ENCODE results near the gene FNDC3B.

Gene FNDC3B

GRCh38 chr3:172066880-172067796 lies 27.8 kb downstream of the FNDC3B start:
- in situ Hi-C loops (cut with MboI; ENCODE audit: low pct_unique_long_range_greater_than_20kb, low sequenced_read_pairs, unreplicated experiment): no loop called here
- DNase-seq (ENCODE audit: low spot score): no peak
- no peak for TF ChIP-seq CTCF (IDR thresholded peaks at IDR 0.05; ENCODE audit: extremely low read depth, insufficient read depth, missing control alignments)

GRCh38 chr3:172067837-172068440 lies 28.6 kb downstream of the FNDC3B start:
- no peak for TF ChIP-seq CTCF (IDR thresholded peaks at IDR 0.05; ENCODE audit: extremely low read depth, insufficient read depth, missing control alignments)
- no peak for DNase-seq (ENCODE audit: low spot score)
- in situ Hi-C loops (cut with MboI; ENCODE audit: low pct_unique_long_range_greater_than_20kb, low sequenced_read_pairs, unreplicated experiment): no loop called here

DNA sequence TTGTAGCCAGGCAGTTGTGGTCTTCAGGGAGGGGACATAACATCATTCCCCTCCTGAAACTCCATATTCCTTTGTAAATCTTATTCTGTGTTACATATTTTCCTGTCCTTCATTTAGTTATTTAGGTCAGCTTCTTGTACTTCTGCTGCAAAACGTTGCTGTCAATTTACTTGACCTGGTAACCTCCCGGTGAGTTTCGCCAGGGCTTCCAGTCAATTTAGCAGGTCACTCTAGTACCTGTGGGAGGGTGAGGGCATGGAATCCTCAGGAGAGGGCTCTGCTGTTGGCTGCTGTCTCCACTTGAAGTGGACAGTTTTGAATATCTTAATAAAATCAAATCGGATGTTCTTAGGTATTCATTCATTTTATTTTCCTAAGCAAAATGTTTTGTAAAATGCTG lies 29.6 kb downstream of the FNDC3B start:
- DNase-seq (ENCODE audit: low spot score): no peak
- in situ Hi-C loops (cut with MboI; ENCODE audit: low pct_unique_long_range_greater_than_20kb, low sequenced_read_pairs, unreplicated experiment): no loop called here
- TF ChIP-seq CTCF (IDR thresholded peaks at IDR 0.05; ENCODE audit: extremely low read depth, insufficient read depth, missing control alignments): no peak

- no peak for TF ChIP-seq CTCF (IDR thresholded peaks at IDR 0.05; ENCODE audit: extremely low read depth, insufficient read depth, missing control alignments)
- in situ Hi-C loops (cut with MboI; ENCODE audit: low pct_unique_long_range_greater_than_20kb, low sequenced_read_pairs, unreplicated experiment): no loop called here
Measured at GRCh38 chr3:172069478-172069877, 30.1 kb downstream of the FNDC3B start.

DNA sequence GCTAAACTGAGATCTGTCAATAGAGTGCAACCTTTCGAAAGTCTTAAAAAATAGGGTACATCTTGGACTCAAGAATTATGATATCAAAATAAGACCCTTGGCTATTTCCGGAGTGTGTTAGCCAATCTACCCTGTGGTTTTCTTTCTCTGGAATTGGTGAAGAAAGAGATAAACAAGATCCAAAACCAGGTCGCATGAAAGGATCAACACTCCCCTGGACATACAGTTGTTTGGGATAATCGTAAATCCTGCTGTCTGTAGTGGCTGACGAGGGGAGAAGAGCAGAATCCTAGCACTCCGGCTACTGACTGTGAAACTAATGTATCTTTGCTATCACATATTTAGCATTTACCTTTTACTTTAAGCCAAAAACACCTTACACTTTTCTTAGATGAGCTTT lies 30.9 kb downstream of the FNDC3B start:
- no peak for TF ChIP-seq CTCF (IDR thresholded peaks at IDR 0.05; ENCODE audit: extremely low read depth, insufficient read depth, missing control alignments)
- DNase-seq (ENCODE audit: low spot score): no peak
- in situ Hi-C loops (cut with MboI; ENCODE audit: low pct_unique_long_range_greater_than_20kb, low sequenced_read_pairs, unreplicated experiment): no loop called here

More at GRCh38 chr3:172069478-172069877, 30.1 kb downstream of the FNDC3B start:
- DNase-seq (ENCODE audit: low spot score): no peak

DNA sequence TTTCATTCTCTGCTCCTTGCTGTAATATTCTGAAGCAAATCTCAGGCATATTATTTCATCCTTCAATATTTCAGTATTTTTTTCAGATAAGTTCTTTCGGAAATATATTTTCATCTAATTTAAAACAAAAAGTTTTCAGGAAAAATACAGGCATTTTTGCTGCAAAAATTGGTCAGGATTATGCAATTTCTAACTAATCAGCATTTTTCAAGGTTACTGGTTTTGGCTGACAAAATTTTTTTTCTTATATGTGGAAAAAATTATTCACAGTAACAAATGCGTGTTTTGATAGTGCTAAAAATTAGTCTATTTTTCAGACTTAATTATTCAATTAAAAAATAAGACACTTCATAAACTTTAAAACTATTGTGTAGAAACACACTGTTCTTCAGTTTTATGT lies 31.4 kb downstream of the FNDC3B start:
- no peak for TF ChIP-seq CTCF (IDR thresholded peaks at IDR 0.05; ENCODE audit: extremely low read depth, insufficient read depth, missing control alignments)
- in situ Hi-C loops (cut with MboI; ENCODE audit: low pct_unique_long_range_greater_than_20kb, low sequenced_read_pairs, unreplicated experiment): no loop called here
- DNase-seq (ENCODE audit: low spot score): no peak

Measured in GM13977 (cell line).